Neural progenitor cell (in vitro differentiated cells): ENCODE results near the gene CDKN2A. TPM values are rescaled to one million over a fixed set of nuclear protein-coding genes. Genes with fewer than 3 reads are reported as not detected.

Experiments used
- DNase-seq: peaks from one replicate; pipeline ENCODE4 v3.0.0-alpha.2; 2016; ENCODE audit warnings: low spot score
- H2AFZ ChIP-seq: fragments of 200-600 bp; sonication (generic); replicated peaks from 2 replicates; pipeline ENCODE4 v1.6.1; 2016; ENCODE audit warnings: antibody characterized with exemption
- H3F3A ChIP-seq: fragments of 200-600 bp; sonication (generic); 2 replicates; pipeline ENCODE4 v1.6.1; 2016; ENCODE audit warnings: antibody characterized with exemption, low read depth
- H3K27ac ChIP-seq: fragments of 200-600 bp; sonication (generic); 2 replicates; pipeline ENCODE4 v1.5.1; 2016; ENCODE audit warnings: mild to moderate bottlenecking
- H3K27me3 ChIP-seq: fragments of 200-600 bp; sonication (generic); 2 replicates; pipeline ENCODE4 v1.6.1; 2016; ENCODE audit warnings: mild to moderate bottlenecking, moderate library complexity
- H3K36me3 ChIP-seq: fragments of 200-600 bp; sonication (generic); 2 replicates; pipeline ENCODE4 v1.5.1; 2016
- H3K4me1 ChIP-seq: fragments of 200-600 bp; sonication (generic); 2 replicates; pipeline ENCODE4 v1.6.1; 2016; ENCODE audit warnings: mixed run types
- H3K4me2 ChIP-seq: fragments of 200-600 bp; sonication (generic); 2 replicates; pipeline ENCODE4 v1.6.1; 2016
- H3K4me3 ChIP-seq: fragments of 200-600 bp; sonication (generic); 2 replicates; pipeline ENCODE4 v1.5.1; 2016
- H3K79me2 ChIP-seq: fragments of 200-600 bp; sonication (generic); 2 replicates; pipeline ENCODE4 v1.6.1; 2016; ENCODE audit warnings: low read depth
- H3K9ac ChIP-seq: fragments of 200-600 bp; sonication (generic); 2 replicates; pipeline ENCODE4 v1.6.1; 2016
- H3K9me3 ChIP-seq: fragments of 200-600 bp; sonication (generic); 2 replicates; pipeline ENCODE4 v1.5.1; 2016; ENCODE audit warnings: low read depth
- H4K20me1 ChIP-seq: fragments of 200-600 bp; sonication (generic); 2 replicates; pipeline ENCODE4 v1.6.1; 2016; ENCODE audit warnings: low read depth
- H3K27ac Mint-ChIP-seq: 3 replicates; pipeline ENCODE4 v1.8.0; 2021; ENCODE audit warnings: mixed read lengths
- H3K27me3 Mint-ChIP-seq: 2 replicates; pipeline ENCODE4 v1.8.0; 2022; ENCODE audit warnings: low read depth, mild to moderate bottlenecking, inconsistent platforms, moderate library complexity, mixed read lengths; ENCODE audit not compliant: insufficient read depth
- H3K36me3 Mint-ChIP-seq: 3 replicates; pipeline ENCODE4 v1.8.0; 2021; ENCODE audit warnings: mixed read lengths
- H3K4me1 Mint-ChIP-seq: 3 replicates; pipeline ENCODE4 v1.8.0; 2021; ENCODE audit warnings: mixed read lengths
- H3K4me3 Mint-ChIP-seq: 3 replicates; pipeline ENCODE4 v1.8.0; 2021; ENCODE audit warnings: mild to moderate bottlenecking, moderate library complexity, mixed read lengths
- H3K9me3 Mint-ChIP-seq: 3 replicates; pipeline ENCODE4 v1.8.0; 2020; ENCODE audit warnings: mixed read lengths
- CTCF ChIP-seq: fragments of 200-600 bp; sonication (generic); IDR thresholded peaks from 2 replicates; pipeline ENCODE4 v1.5.1; 2017; ENCODE audit warnings: antibody characterized with exemption, mild to moderate bottlenecking
- EZH2 ChIP-seq: fragments of 200-600 bp; sonication (generic); IDR thresholded peaks from 2 replicates; pipeline ENCODE4 v1.6.1; 2017; ENCODE audit warnings: antibody characterized with exemption, mild to moderate bottlenecking, moderate library complexity
- EZH2phosphoT487 ChIP-seq: fragments of 200-600 bp; sonication (generic); IDR thresholded peaks from 2 replicates; pipeline ENCODE4 v1.6.1; 2017; ENCODE audit warnings: antibody characterized with exemption
- total RNA-seq: library from RNA; depleted of rRNA; stranded (reverse); fragments of >200 nt; gene quantifications from 2 replicates; pipeline ENCODE4 v1.2.3, GENCODE V29; 2015; ENCODE audit warnings: low replicate concordance

The CDKN2A gene
- total RNA-seq, 1 donor from 2014 or later: not detected

GRCh38 chr9:22041344-22041743 lies 47.2 kb upstream of the CDKN2A start:
- Mint-ChIP-seq H3K4me3 (no peak overlapping the region), H3K4me1 (no peaks in the 10 kb centered on the region), H3K27me3 (no peaks in the 10 kb centered on the region), H3K27ac (no peak overlapping the region), H3K9me3 (no peaks in the 10 kb centered on the region), H3K36me3 (no peaks in the 10 kb centered on the region)
- Histone ChIP-seq H3K36me3 (no peaks in the 10 kb centered on the region), H3K4me2 (no peak overlapping the region), H3K9ac (no peak overlapping the region), H2AFZ (no peak overlapping the region), H3K9me3 (no peaks in the 10 kb centered on the region), H3K4me1 (no peaks in the 10 kb centered on the region), H4K20me1 (no peaks in the 10 kb centered on the region), H3K4me3 (no peak overlapping the region), H3K27ac (no peak overlapping the region), H3K27me3 (no peaks in the 10 kb centered on the region), H3F3A (no peaks in the 10 kb centered on the region), H3K79me2 (no peaks in the 10 kb centered on the region)
- TF ChIP-seq CTCF: no peak
- TF ChIP-seq EZH2phosphoT487: no peak
- TF ChIP-seq EZH2: no peak
- DNase-seq: no peak

- H3K27ac Mint-ChIP-seq: no peak overlapping the region
- Histone ChIP-seq H3K27me3 (no peaks in the 10 kb centered on the region), H2AFZ (no peak overlapping the region), H3K9ac (no peak overlapping the region), H3K36me3 (no peaks in the 10 kb centered on the region), H3F3A (no peaks in the 10 kb centered on the region), H3K4me3 (no peak overlapping the region), H3K9me3 (no peaks in the 10 kb centered on the region), H3K79me2 (no peaks in the 10 kb centered on the region), H3K4me1 (no peaks in the 10 kb centered on the region), H3K4me2 (no peak overlapping the region), H3K27ac (no peak overlapping the region), H4K20me1 (no peaks in the 10 kb centered on the region)
- no peak for DNase-seq
- H3K4me1 Mint-ChIP-seq: no peaks in the 10 kb centered on the region
- no peaks in the 10 kb centered on the region for H3K27me3 Mint-ChIP-seq
- TF ChIP-seq EZH2 (no peak), CTCF (no peak), EZH2phosphoT487 (no peak)
- no peaks in the 10 kb centered on the region for H3K36me3 Mint-ChIP-seq
- no peak overlapping the region for H3K4me3 Mint-ChIP-seq
- no peaks in the 10 kb centered on the region for H3K9me3 Mint-ChIP-seq
Observed at GRCh38 chr9:22040760-22041159, 46.6 kb upstream of the CDKN2A start.

GRCh38 chr9:22039258-22039657 lies 45.1 kb upstream of the CDKN2A start:
- H3K36me3 ChIP-seq: no peaks in the 10 kb centered on the region
- H4K20me1 ChIP-seq: no peaks in the 10 kb centered on the region
- Mint-ChIP-seq H3K4me3 (no peak overlapping the region), H3K27ac (no peak overlapping the region), H3K27me3 (no peaks in the 10 kb centered on the region), H3K36me3 (no peaks in the 10 kb centered on the region), H3K4me1 (no peaks in the 10 kb centered on the region), H3K9me3 (no peaks in the 10 kb centered on the region)
- H3K4me2 ChIP-seq: no peak overlapping the region
- DNase-seq: no peak
- no peak overlapping the region for H3K27ac ChIP-seq
- no peak for TF ChIP-seq EZH2
- TF ChIP-seq CTCF: no peak
- TF ChIP-seq EZH2phosphoT487: no peak
- no peaks in the 10 kb centered on the region for H3K4me1 ChIP-seq
- H3F3A ChIP-seq: no peaks in the 10 kb centered on the region
- H3K4me3 ChIP-seq: no peak overlapping the region
- no peaks in the 10 kb centered on the region for H3K9me3 ChIP-seq
- no peak overlapping the region for H3K9ac ChIP-seq
- no peaks in the 10 kb centered on the region for H3K27me3 ChIP-seq
- H2AFZ ChIP-seq: no peak overlapping the region
- no peaks in the 10 kb centered on the region for H3K79me2 ChIP-seq
